Activated CD8-positive, alpha-beta memory T cell treated with anti-CD3 and anti-CD28 coated beads for 24 hours (primary cell): ENCODE results near the gene PPIF.

ENCODE experiments used
- DNase-seq: peaks from one replicate; pipeline ENCODE4 v3.0.0-alpha.2; 2020

The PPIF gene

GRCh38 chr10:79404690-79405131 lies 57.4 kb downstream of the PPIF start:
- DNase-seq: no peak
